GM18909 (cell line): ENCODE results near the gene DHRS1.
"Not testable (repeated sequence)": the region's sequence is repeated elsewhere in the genome, so short reads cannot be mapped to it uniquely, and the experiment has no call there.

Experiments
- ATAC-seq: cut with Tn5 transposase; IDR thresholded peaks from one replicate; pipeline ENCODE4 v1.9.1; 2021; ENCODE audit warnings: mild to moderate bottlenecking; ENCODE audit not compliant: unreplicated experiment, poor library complexity

The DHRS1 gene

GRCh38 chr14:24329073-24329663, 29.6 kb upstream of the DHRS1 start:
- ATAC-seq = no peak

GRCh38 chr14:24327914-24328313, 28.3 kb upstream of the DHRS1 start:
- not testable (repeated sequence) for ATAC-seq

GRCh38 chr14:24327303-24327702, 27.7 kb upstream of the DHRS1 start:
- no peak for ATAC-seq

GRCh38 chr14:24325963-24326362, 26.4 kb upstream of the DHRS1 start:
- no peak for ATAC-seq

- ATAC-seq = no peak
Observed at GRCh38 chr14:24325041-24325530, 25.5 kb upstream of the DHRS1 start.

GRCh38 chr14:24324024-24324423, 24.4 kb upstream of the DHRS1 start:
- no peak for ATAC-seq

GRCh38 chr14:24323341-24323740, 23.8 kb upstream of the DHRS1 start:
- no peak for ATAC-seq

- no peak for ATAC-seq
Observed at GRCh38 chr14:24322672-24323071, 23.1 kb upstream of the DHRS1 start.

- no peak for ATAC-seq
Observed at GRCh38 chr14:24321212-24321975, 21.8 kb upstream of the DHRS1 start.

GRCh38 chr14:24317141-24317928, 17.8 kb upstream of the DHRS1 start:
- ATAC-seq = no peak

GRCh38 chr14:24316597-24316950, 17.0 kb upstream of the DHRS1 start:
- ATAC-seq = no peak

- no peak for ATAC-seq
Observed at GRCh38 chr14:24315807-24316596, 16.4 kb upstream of the DHRS1 start.

- no peak for ATAC-seq
Observed at GRCh38 chr14:24315243-24315806, 15.7 kb upstream of the DHRS1 start.

GRCh38 chr14:24314377-24315193, 15.0 kb upstream of the DHRS1 start:
- no peak for ATAC-seq

- ATAC-seq = no peak
Observed at GRCh38 chr14:24313913-24314312, 14.3 kb upstream of the DHRS1 start.

GRCh38 chr14:24312736-24313507, 13.3 kb upstream of the DHRS1 start:
- ATAC-seq = no peak

- no peak for ATAC-seq
Observed at GRCh38 chr14:24311837-24312615, 12.4 kb upstream of the DHRS1 start.
